BE2C (cell line): ENCODE data around the gene TXNDC5.

ENCODE experiments used
- DNase-seq: peaks from one replicate; pipeline ENCODE4 v3.0.0-alpha.2; 2020
- H3K27me3 ChIP-seq: fragments of 250-450 bp; sonication (Bioruptor Pico); 2 replicates; pipeline ENCODE4 v1.5.1; 2020; ENCODE audit warnings: mild to moderate bottlenecking
- H3K36me3 ChIP-seq: fragments of 250-450 bp; sonication (Bioruptor Pico); 2 replicates; pipeline ENCODE4 v1.5.1; 2020; ENCODE audit warnings: mild to moderate bottlenecking
- H3K4me1 ChIP-seq: fragments of 250-450 bp; sonication (Bioruptor Pico); 2 replicates; pipeline ENCODE4 v1.5.1; 2020
- H3K4me3 ChIP-seq: 2 replicates; pipeline ENCODE4 v1.5.1; 2011; ENCODE audit warnings: low read depth, low read length
- H3K9me3 ChIP-seq: fragments of 250-450 bp; sonication (Bioruptor Pico); 2 replicates; pipeline ENCODE4 v1.5.1; 2020
- TF ChIP-seq, protein P1 (sequence below): IDR thresholded peaks from 2 replicates; pipeline ENCODE4 v1.5.1; 2012; ENCODE audit warnings: mild to moderate bottlenecking, low read depth, low read length

Gene TXNDC5

DNA sequence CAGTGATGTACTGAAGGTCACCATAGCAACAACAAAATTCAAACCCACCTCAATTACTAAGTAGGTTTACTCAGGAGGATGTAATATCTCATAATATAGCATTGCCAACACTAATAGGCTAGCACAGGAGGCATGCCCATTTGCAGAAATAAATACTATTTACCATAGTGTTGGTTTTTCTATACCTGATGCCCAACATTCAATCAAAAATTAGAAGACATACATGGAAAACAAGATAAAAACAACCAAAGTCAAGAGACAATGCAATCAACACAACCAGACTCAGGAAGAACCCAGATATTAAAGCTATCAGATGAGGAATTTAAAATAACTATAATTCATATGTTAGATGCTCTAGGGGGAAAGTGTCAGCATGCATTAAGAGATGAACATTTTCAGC lies 14.3 kb upstream of the TXNDC5 start:
- Histone ChIP-seq H3K27me3 (no peaks in the 10 kb centered on the region), H3K4me1 (no peaks in the 10 kb centered on the region), H3K36me3 (no peaks in the 10 kb centered on the region), H3K9me3 (no peaks in the 10 kb centered on the region), H3K4me3 (no peak overlapping the region)
- TF ChIP-seq, protein P1, sequence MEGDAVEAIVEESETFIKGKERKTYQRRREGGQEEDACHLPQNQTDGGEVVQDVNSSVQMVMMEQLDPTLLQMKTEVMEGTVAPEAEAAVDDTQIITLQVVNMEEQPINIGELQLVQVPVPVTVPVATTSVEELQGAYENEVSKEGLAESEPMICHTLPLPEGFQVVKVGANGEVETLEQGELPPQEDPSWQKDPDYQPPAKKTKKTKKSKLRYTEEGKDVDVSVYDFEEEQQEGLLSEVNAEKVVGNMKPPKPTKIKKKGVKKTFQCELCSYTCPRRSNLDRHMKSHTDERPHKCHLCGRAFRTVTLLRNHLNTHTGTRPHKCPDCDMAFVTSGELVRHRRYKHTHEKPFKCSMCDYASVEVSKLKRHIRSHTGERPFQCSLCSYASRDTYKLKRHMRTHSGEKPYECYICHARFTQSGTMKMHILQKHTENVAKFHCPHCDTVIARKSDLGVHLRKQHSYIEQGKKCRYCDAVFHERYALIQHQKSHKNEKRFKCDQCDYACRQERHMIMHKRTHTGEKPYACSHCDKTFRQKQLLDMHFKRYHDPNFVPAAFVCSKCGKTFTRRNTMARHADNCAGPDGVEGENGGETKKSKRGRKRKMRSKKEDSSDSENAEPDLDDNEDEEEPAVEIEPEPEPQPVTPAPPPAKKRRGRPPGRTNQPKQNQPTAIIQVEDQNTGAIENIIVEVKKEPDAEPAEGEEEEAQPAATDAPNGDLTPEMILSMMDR = no peak
- DNase-seq = no peak

DNA sequence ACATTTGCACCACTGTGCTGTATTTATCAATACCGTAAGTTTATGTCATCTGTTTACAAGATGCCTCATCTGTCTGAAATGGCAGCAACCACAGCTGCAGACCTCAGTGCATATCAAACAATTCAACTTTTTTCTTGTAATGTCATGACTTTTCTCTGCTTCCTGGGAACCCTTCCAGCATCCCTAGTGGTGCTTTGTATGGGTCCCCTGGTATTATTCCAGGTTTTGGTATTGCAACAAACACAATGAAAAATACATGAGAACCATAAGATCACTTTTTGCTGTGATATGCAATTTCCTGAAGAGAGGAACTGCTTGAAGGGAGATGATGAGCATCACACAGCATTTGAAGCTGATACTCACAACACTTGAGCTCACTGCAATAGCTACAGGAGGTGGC lies 12.0 kb upstream of the TXNDC5 start:
- no peak for DNase-seq
- Histone ChIP-seq H3K4me1 (no peaks in the 10 kb centered on the region), H3K9me3 (no peaks in the 10 kb centered on the region), H3K36me3 (no peaks in the 10 kb centered on the region), H3K27me3 (no peaks in the 10 kb centered on the region), H3K4me3 (no peak overlapping the region)
- TF ChIP-seq, protein P1 = no peak

DNA sequence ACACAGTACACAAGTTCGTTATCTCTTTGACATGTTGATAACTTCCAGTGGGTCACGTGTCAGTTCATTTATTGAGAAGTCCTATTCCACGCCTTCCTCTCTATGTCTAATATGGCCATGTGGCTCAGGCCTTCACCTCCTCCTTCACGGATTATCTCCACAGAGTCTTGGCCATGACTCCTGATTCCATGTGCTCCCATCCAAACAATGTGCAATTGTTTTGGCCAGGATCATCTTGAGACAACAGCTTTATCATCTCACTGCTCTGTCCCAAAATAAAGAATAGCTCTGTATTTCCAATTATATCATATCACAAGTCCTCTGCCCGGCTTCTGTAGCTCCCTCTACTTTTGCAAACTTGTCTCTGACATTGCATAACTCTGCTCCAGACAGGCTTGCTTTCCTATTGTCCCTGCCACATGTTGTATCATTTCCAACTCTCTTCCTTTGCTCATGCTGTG lies 11.1 kb upstream of the TXNDC5 start:
- no peaks in the 10 kb centered on the region for H3K4me1 ChIP-seq
- H3K9me3 ChIP-seq = no peaks in the 10 kb centered on the region
- no peak overlapping the region for H3K4me3 ChIP-seq
- H3K27me3 ChIP-seq = no peaks in the 10 kb centered on the region
- TF ChIP-seq, protein P1 = no peak
- DNase-seq = no peak
- no peaks in the 10 kb centered on the region for H3K36me3 ChIP-seq

DNA sequence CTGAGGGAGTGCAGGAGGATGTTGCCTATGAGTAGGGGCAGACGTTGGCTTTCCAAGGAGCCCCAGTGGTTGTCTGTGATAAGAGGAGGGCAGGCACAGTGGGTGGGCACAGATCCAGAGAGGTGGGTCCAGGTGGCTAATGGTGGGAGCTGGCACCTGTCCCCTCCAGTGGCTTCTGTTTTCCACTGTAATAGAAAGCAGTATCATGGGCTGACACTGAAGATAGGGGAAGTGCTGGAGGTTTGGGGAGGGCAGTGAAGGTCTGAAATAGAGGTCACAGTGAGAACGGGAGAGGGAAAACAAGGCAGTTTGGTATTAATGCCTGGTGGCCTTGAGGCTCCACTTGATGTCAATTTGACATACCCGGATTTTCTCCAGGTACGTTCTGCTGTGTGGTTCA lies 10.5 kb upstream of the TXNDC5 start:
- Histone ChIP-seq H3K27me3 (no peaks in the 10 kb centered on the region), H3K9me3 (no peaks in the 10 kb centered on the region), H3K36me3 (no peaks in the 10 kb centered on the region), H3K4me1 (no peaks in the 10 kb centered on the region), H3K4me3 (no peak overlapping the region)
- DNase-seq = no peak
- TF ChIP-seq, protein P1 = no peak

DNA sequence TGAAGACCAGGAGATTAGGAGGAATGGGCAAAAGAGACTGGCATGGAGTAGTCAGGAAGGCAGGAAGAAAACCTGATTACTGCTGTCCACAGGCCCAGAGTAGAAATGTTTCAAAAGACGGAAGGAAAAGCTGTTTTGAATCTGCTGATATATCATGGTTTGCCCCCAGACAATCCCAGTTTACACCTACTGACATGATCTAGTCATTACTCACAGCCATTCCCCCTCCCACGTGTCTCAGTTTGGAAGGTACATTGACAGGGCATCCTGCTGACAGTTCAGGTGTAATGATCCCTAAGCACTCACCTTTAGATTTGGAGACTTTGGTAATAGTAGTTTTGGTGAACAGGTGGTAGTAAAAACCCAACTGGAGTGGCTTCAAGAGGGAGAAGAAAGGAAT lies 9.8 kb upstream of the TXNDC5 start:
- DNase-seq = no peak
- Histone ChIP-seq H3K4me1 (peaks cover 4% of the 10 kb centered on the region), H3K9me3 (no peaks in the 10 kb centered on the region), H3K4me3 (no peak overlapping the region), H3K36me3 (no peaks in the 10 kb centered on the region), H3K27me3 (no peaks in the 10 kb centered on the region)
- TF ChIP-seq, protein P1 = no peak

DNA sequence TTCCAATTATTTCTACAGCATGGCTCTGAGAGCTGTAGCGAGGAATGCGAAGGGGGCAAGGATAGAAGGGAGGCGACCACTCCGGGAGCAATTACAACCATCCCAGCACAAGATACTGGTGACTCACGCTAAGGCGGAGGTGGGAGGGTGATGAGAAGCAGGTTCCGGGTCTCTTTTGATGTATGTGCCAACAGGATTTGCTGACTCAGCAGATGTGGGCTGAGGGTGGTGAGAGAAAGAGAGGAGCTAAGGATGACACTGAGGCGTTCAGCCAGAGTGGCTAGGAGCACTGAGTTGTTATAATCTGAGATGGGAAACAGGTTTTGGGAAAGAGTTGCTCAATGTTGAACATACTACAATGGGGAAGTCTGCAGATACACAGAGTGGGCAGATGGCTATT lies 9.3 kb upstream of the TXNDC5 start:
- Histone ChIP-seq H3K4me3 (no peak overlapping the region), H3K9me3 (no peaks in the 10 kb centered on the region), H3K27me3 (no peaks in the 10 kb centered on the region), H3K36me3 (no peaks in the 10 kb centered on the region), H3K4me1 (peaks cover 6% of the 10 kb centered on the region)
- DNase-seq = no peak
- TF ChIP-seq, protein P1 = no peak
